Measurements from ENCODE around the gene FABP1. TPM values are rescaled to one million over a fixed set of nuclear protein-coding genes. Genes with fewer than 3 reads are reported as not detected.

The FABP1 gene
- total and polyA plus RNA-seq, 2 donors (not counting 1 experiment from before 2014, with no cell fraction given) = not detected

DNA sequence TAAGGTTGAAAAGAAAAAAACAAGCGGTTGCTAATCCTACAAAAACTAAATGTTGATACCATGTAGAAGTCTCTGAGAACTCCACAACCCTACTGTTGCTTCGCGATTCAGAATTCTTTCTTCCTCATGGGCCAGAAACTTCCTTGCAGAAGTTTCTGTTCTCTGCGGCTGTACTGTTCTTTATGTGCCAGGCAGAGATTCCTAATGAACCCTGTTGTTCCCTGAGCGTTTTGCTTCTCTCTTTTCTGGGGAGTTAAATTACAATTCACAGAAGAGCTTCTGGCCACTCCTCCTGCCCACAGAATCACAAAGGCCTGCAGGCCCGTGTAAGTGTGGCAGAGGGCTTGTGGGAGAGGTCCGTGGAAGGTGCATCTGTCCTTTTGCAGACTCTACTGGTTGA, 40.5 kb upstream of the FABP1 start:
- Histone ChIP-seq H3K27me3 (replicated peaks in 1 of 4; ENCODE audit: control extremely low read depth in 1 of 4, control insufficient read depth in 3 of 4, insufficient read depth in 4 of 4, low read length in 3 of 4) (peaks cover 0 to 7% (median 3%) of the 10 kb centered on the region in 4 experiments), H3K4me1 (ENCODE audit: control insufficient read depth in 2 of 2, insufficient read depth in 2 of 2, low read length in 2 of 2) (peaks cover 0 to 11% of the 10 kb centered on the region in 2 donors), H3K79me2 (ENCODE audit: control insufficient read depth, insufficient read depth, low read length) (no peaks in the 10 kb centered on the region), H3K9ac (ENCODE audit: low read length) (no peak overlapping the region), H3K9me3 (ENCODE audit: control extremely low read depth in 1 of 3, control insufficient read depth in 2 of 3, insufficient read depth in 1 of 3, low read length in 2 of 3) (peaks cover 0 to 33% (median 8%) of the 10 kb centered on the region in 3 donors), H2AFZ (ENCODE audit: insufficient read depth, low read depth, low read length, poor library complexity, severe bottlenecking) (no peak overlapping the region), H3K4me2 (replicated peaks; ENCODE audit: low read depth, low read length, poor library complexity, severe bottlenecking) (no peak overlapping the region), H4K20me1 (ENCODE audit: control insufficient read depth, insufficient read depth, low read length, poor library complexity, severe bottlenecking) (no peaks in the 10 kb centered on the region), H3K4me3 (ENCODE audit: control extremely low read depth in 1 of 5, extremely low read depth in 1 of 5, insufficient read depth in 1 of 5, low read depth in 2 of 5, low read length in 4 of 5) (no peak overlapping the region), H3K36me3 (replicated peaks in 1 of 2; ENCODE audit: control extremely low read depth in 1 of 2, control insufficient read depth in 1 of 2, extremely low read depth in 1 of 2, insufficient read depth in 2 of 2, low read length in 1 of 2) (no peaks in the 10 kb centered on the region), H3K27ac (ENCODE audit: low read length in 2 of 2) (no peak overlapping the region)
- peaks cover 11% of the 10 kb centered on the region for H3K27me3 Mint-ChIP-seq
- peaks cover 7% of the 10 kb centered on the region for H3K4me1 Mint-ChIP-seq
- peaks cover 4% of the 10 kb centered on the region for H3K9me3 Mint-ChIP-seq (ENCODE audit: insufficient read depth)
- no peak for TF ChIP-seq EZH2 (IDR thresholded peaks at IDR 0.05; ENCODE audit: borderline replicate concordance, insufficient read depth, low read depth, low read length, poor library complexity, severe bottlenecking)
- TF ChIP-seq, protein P1, sequence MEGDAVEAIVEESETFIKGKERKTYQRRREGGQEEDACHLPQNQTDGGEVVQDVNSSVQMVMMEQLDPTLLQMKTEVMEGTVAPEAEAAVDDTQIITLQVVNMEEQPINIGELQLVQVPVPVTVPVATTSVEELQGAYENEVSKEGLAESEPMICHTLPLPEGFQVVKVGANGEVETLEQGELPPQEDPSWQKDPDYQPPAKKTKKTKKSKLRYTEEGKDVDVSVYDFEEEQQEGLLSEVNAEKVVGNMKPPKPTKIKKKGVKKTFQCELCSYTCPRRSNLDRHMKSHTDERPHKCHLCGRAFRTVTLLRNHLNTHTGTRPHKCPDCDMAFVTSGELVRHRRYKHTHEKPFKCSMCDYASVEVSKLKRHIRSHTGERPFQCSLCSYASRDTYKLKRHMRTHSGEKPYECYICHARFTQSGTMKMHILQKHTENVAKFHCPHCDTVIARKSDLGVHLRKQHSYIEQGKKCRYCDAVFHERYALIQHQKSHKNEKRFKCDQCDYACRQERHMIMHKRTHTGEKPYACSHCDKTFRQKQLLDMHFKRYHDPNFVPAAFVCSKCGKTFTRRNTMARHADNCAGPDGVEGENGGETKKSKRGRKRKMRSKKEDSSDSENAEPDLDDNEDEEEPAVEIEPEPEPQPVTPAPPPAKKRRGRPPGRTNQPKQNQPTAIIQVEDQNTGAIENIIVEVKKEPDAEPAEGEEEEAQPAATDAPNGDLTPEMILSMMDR (IDR thresholded peaks at IDR 0.05) = no peak
- H3K27ac Mint-ChIP-seq = no peak overlapping the region
- CTCF ChIA-PET = no interaction called here
- WGBS (ENCODE audit: insufficient coverage) = 100% methylated on average over 1 of the region's 7 CpGs
- ATAC-seq (ENCODE audit: low read depth) (no peak), DNase-seq (no peak)
- no peak overlapping the region for H3K4me3 Mint-ChIP-seq
- POLR2A ChIA-PET = no interaction called here
- intact Hi-C loops (cut with micrococcal nuclease) = no loop called here

DNA sequence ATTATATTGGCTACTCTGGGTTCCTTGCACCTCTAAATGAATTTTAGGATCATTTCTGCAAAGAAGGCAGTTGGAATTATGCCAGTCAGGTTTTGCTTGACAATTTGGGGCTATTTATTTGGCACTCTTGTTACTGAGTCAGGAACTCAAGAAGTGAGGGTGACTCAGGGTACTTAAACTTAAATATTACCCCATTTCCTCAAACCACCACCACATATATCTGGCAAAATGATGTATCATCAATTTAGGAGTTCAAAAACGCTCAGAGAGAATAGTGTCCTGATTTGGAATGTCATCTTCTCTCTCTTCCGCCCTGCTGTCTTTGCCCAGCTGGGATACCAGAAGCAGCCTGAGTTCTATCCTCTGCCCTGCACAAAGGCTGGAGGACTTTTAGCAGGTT, 39.9 kb upstream of the FABP1 start:
- TF ChIP-seq, protein P1 (IDR thresholded peaks at IDR 0.05) = no peak
- TF ChIP-seq EZH2 (IDR thresholded peaks at IDR 0.05; ENCODE audit: borderline replicate concordance, insufficient read depth, low read depth, low read length, poor library complexity, severe bottlenecking) = no peak
- Histone ChIP-seq H3K9ac (ENCODE audit: low read length) (no peak overlapping the region), H3K27me3 (replicated peaks in 1 of 4; ENCODE audit: control extremely low read depth in 1 of 4, control insufficient read depth in 3 of 4, insufficient read depth in 4 of 4, low read length in 3 of 4) (peaks cover 0 to 7% (median 3%) of the 10 kb centered on the region in 4 experiments), H4K20me1 (ENCODE audit: control insufficient read depth, insufficient read depth, low read length, poor library complexity, severe bottlenecking) (no peaks in the 10 kb centered on the region), H3K4me1 (ENCODE audit: control insufficient read depth in 2 of 2, insufficient read depth in 2 of 2, low read length in 2 of 2) (peaks cover 0 to 11% of the 10 kb centered on the region in 2 donors), H3K79me2 (ENCODE audit: control insufficient read depth, insufficient read depth, low read length) (no peaks in the 10 kb centered on the region), H2AFZ (ENCODE audit: insufficient read depth, low read depth, low read length, poor library complexity, severe bottlenecking) (no peak overlapping the region), H3K4me2 (replicated peaks; ENCODE audit: low read depth, low read length, poor library complexity, severe bottlenecking) (no peak overlapping the region), H3K27ac (ENCODE audit: low read length in 2 of 2) (no peak overlapping the region), H3K36me3 (replicated peaks in 1 of 2; ENCODE audit: control extremely low read depth in 1 of 2, control insufficient read depth in 1 of 2, extremely low read depth in 1 of 2, insufficient read depth in 2 of 2, low read length in 1 of 2) (no peaks in the 10 kb centered on the region), H3K4me3 (ENCODE audit: control extremely low read depth in 1 of 5, extremely low read depth in 1 of 5, insufficient read depth in 1 of 5, low read depth in 2 of 5, low read length in 4 of 5) (no peak overlapping the region), H3K9me3 (ENCODE audit: control extremely low read depth in 1 of 3, control insufficient read depth in 2 of 3, insufficient read depth in 1 of 3, low read length in 2 of 3) (peaks cover 0 to 33% (median 8%) of the 10 kb centered on the region in 3 donors)
- DNase-seq (no peak), ATAC-seq (ENCODE audit: low read depth) (no peak)
- WGBS (ENCODE audit: insufficient coverage) = 93% methylated on average over 2 of the region's 2 CpGs
- peaks cover 11% of the 10 kb centered on the region for H3K27me3 Mint-ChIP-seq
- peaks cover 7% of the 10 kb centered on the region for H3K4me1 Mint-ChIP-seq
- H3K4me3 Mint-ChIP-seq = no peak overlapping the region
- ChIA-PET POLR2A (no interaction called here), CTCF (interaction anchor here (1.1 kb wide), 1 partner anchor 12 kb away, joined by 3 read pairs; no protein-coding TSS in a partner anchor)
- intact Hi-C loops (cut with micrococcal nuclease) = no loop called here
- no peak overlapping the region for H3K27ac Mint-ChIP-seq
- peaks cover 4% of the 10 kb centered on the region for H3K9me3 Mint-ChIP-seq (ENCODE audit: insufficient read depth)
